Colonic mucosa (tissue), 4 donors: ENCODE results near the gene FAM9A. TPM values are rescaled to one million over a fixed set of nuclear protein-coding genes. Genes with fewer than 3 reads are reported as not detected.

Experiments used
- DNase-seq: peaks from one replicate; pipeline ENCODE4 v3.0.0-alpha.2; 2020
- H3K27ac ChIP-seq: fragments of 200-600 bp; one replicate; pipeline ENCODE4 v1.8.0; 2021
- H3K27me3 ChIP-seq: fragments of 200-600 bp; one replicate; pipeline ENCODE4 v1.8.0; 2021
- H3K36me3 ChIP-seq: fragments of 200-600 bp; one replicate; pipeline ENCODE4 v1.8.0; 2021
- H3K4me1 ChIP-seq: fragments of 200-600 bp; one replicate; pipeline ENCODE4 v1.8.0; 2021; ENCODE audit warnings: mild to moderate bottlenecking
- H3K4me3 ChIP-seq: fragments of 200-600 bp; one replicate; pipeline ENCODE4 v1.8.0; 2021
- H3K9ac ChIP-seq, 2 donors: one replicate each; pipeline ENCODE4 v1.7.0; 2013; ENCODE audit warnings: control low read depth in 2 of 2, low read depth in 2 of 2, low read length in 2 of 2
- H3K9me3 ChIP-seq: fragments of 200-600 bp; one replicate; pipeline ENCODE4 v1.8.0; 2021
- intact Hi-C: fragments of 100-400 bp; cut with DNase I; formaldehyde crosslinking; loops from one replicate; pipeline ENCODE4 v1.14.1; 2022
- total RNA-seq, 2 donors: library from RNA; stranded (reverse); fragmentation: NEBNext Ultra II Directional in 1 of 2; extraction: Animal tissue kit (Norgen Biotek cat#: 25700) in 1 of 2; gene quantifications; one replicate each; pipeline ENCODE4 v1.2.1, GENCODE V29; 2021
- TF ChIP-seq, protein P1 (sequence below): fragments of 200-600 bp; IDR thresholded peaks from one replicate; pipeline ENCODE4 v1.8.0; 2022; ENCODE audit warnings: antibody characterized with exemption, mild to moderate bottlenecking
- donor health status: healthy.
- donor health status: DM: no; HTN: no; CAD: no.
- donor health status: DM: no; HTN: no; CAD: no.

FAM9A gene
- total RNA-seq, 2 donors from 2014 or later: not detected

DNA sequence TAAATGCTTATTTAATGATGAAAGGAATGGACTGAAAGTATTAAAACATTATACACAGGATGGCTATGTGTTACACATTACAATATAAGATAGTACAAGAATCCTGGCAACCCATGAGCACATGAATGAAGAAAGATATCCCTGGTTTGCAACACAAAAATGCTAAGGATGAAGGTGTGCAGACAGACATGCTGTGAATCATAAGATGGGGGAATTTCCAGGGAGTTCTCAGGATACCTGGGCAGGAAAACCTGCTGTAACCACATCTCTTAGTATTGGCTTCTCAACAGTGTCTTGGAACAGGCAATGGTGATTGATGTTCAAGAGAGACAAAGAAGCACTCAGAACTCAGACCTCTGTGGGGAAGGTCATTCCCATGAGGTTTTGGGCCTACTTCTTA lies 45.4 kb downstream of the FAM9A start:
- Histone ChIP-seq H3K4me1 (no peaks in the 10 kb centered on the region), H3K4me3 (no peak overlapping the region), H3K27ac (no peak overlapping the region), H3K36me3 (no peaks in the 10 kb centered on the region), H3K27me3 (no peaks in the 10 kb centered on the region), H3K9ac (no peak overlapping the region), H3K9me3 (no peaks in the 10 kb centered on the region)
- intact Hi-C loops: no loop called here
- DNase-seq: no peak
- TF ChIP-seq, protein P1, sequence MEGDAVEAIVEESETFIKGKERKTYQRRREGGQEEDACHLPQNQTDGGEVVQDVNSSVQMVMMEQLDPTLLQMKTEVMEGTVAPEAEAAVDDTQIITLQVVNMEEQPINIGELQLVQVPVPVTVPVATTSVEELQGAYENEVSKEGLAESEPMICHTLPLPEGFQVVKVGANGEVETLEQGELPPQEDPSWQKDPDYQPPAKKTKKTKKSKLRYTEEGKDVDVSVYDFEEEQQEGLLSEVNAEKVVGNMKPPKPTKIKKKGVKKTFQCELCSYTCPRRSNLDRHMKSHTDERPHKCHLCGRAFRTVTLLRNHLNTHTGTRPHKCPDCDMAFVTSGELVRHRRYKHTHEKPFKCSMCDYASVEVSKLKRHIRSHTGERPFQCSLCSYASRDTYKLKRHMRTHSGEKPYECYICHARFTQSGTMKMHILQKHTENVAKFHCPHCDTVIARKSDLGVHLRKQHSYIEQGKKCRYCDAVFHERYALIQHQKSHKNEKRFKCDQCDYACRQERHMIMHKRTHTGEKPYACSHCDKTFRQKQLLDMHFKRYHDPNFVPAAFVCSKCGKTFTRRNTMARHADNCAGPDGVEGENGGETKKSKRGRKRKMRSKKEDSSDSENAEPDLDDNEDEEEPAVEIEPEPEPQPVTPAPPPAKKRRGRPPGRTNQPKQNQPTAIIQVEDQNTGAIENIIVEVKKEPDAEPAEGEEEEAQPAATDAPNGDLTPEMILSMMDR: no peak

DNA sequence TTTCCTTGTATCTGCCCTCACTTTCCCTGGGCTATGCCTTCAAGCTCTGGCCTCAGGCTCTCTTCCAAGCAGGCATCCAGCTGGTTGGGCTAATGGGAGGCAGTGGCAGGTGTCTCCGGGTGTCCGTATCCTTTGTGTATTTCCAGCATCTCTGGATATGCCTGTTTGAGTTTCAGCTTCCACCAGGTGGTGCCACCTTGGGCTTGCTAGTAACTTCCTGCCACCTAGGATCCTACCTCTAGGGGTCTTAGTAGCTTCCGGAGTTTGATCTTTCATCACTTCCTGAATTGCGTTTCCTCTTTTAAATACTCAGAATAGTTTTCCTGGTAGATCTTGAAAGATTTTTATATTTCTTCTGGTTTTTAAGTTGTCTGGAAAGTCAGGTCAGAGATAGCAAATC lies 46.1 kb downstream of the FAM9A start:
- no peaks in the 10 kb centered on the region for H3K27me3 ChIP-seq
- no peaks in the 10 kb centered on the region for H3K36me3 ChIP-seq
- no peak overlapping the region for H3K9ac ChIP-seq
- H3K27ac ChIP-seq: no peak overlapping the region
- no peak overlapping the region for H3K4me3 ChIP-seq
- intact Hi-C loops: no loop called here
- TF ChIP-seq, protein P1: no peak
- no peaks in the 10 kb centered on the region for H3K9me3 ChIP-seq
- no peaks in the 10 kb centered on the region for H3K4me1 ChIP-seq
- DNase-seq: no peak

DNA sequence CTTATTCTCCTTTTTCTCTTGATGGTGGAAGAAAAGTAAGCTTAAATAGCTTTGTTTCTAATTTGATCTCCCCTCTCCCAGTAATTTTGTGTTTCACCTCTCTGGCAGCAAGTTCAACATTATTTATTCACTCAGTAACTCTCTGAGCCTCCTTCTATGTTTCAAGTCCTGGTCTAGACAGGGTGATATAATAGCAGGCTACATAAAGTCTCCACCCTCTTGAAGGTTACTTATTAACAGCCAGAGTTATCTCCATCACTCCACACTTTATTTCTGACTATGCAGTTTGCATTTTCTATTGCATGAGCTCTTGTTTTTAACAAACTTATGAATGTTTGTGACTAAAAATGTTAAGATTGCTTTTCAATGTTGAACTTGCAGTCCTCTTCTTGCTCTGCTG lies 51.5 kb downstream of the FAM9A start:
- no peak for DNase-seq
- H3K4me3 ChIP-seq: no peak overlapping the region
- no peaks in the 10 kb centered on the region for H3K27me3 ChIP-seq
- TF ChIP-seq, protein P1: no peak
- no peaks in the 10 kb centered on the region for H3K9me3 ChIP-seq
- H3K4me1 ChIP-seq: no peaks in the 10 kb centered on the region
- no peak overlapping the region for H3K27ac ChIP-seq
- H3K36me3 ChIP-seq: no peaks in the 10 kb centered on the region
- intact Hi-C loops: loop anchor here (10.0 kb wide), 1 partner anchor 955 kb away; no protein-coding TSS in a partner anchor
- H3K9ac ChIP-seq: no peak overlapping the region

DNA sequence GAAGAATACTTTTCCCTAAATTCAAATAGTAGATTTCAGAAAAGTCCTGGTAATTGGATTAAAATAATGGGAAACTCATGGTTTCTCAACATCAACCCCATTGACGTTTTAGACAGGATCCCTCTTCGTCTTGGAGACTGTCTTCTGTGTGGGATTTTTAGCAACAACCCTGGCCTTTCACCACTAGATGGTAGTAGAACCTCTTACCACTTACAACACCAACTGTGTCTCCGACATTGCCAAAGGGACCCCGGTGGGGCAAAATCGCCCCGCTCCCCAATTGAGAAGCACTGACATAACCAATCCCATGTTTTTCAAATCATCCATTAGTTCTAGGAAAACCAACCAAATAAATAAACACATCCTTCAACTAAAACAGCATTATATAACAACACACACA lies 52.3 kb downstream of the FAM9A start:
- H3K27me3 ChIP-seq: no peaks in the 10 kb centered on the region
- intact Hi-C loops: loop anchor here (10.0 kb wide), 1 partner anchor 956 kb away; no protein-coding TSS in a partner anchor
- H3K27ac ChIP-seq: no peak overlapping the region
- H3K4me3 ChIP-seq: no peak overlapping the region
- no peaks in the 10 kb centered on the region for H3K36me3 ChIP-seq
- no peaks in the 10 kb centered on the region for H3K4me1 ChIP-seq
- no peak for DNase-seq
- no peaks in the 10 kb centered on the region for H3K9me3 ChIP-seq
- no peak overlapping the region for H3K9ac ChIP-seq
- TF ChIP-seq, protein P1: peak; percentile 43

DNA sequence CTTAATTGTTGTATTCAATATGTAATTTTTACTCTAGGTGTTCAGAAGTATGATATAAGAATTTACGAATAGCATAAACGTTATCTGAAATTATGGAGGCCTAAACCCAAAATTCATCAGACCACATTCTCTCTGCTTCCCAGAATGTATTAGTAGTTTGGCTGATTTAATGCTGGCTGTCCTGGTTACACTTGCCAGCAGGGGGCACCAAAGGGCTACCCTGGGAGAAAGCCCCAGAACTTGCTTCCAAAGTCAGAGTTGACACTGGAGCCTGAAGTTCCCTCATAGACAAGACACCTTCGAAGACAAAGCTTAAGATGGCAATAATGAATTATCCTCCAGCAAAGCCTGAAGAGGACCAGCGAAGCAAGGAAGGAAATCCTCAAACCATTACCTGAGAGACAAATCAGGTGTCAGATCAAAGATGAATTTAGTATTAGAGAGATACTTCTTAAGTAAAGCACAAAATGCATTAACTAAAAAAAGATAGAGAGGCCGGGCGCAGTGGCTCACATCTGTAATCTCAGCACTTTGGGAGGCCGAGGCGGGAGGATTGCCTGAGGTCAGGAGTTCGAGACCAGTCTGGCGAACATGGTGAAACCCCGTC lies 58.0 kb downstream of the FAM9A start:
- H3K27ac ChIP-seq: no peak overlapping the region
- no peaks in the 10 kb centered on the region for H3K36me3 ChIP-seq
- no peak overlapping the region for H3K4me3 ChIP-seq
- no peaks in the 10 kb centered on the region for H3K9me3 ChIP-seq
- intact Hi-C loops: loop anchor here (2.0 to 10.0 kb wide), 2 partner anchors 74 to 962 kb away; no protein-coding TSS in a partner anchor
- no peaks in the 10 kb centered on the region for H3K27me3 ChIP-seq
- peak; percentile 68 for DNase-seq
- no peaks in the 10 kb centered on the region for H3K4me1 ChIP-seq
- no peak overlapping the region for H3K9ac ChIP-seq
- TF ChIP-seq, protein P1: peak; percentile 75
